Activated CD8-positive, alpha-beta T cell treated with anti-CD3 and anti-CD28 coated beads for 36 hours (primary cell): ENCODE results near the gene GARIN5B. TPM values are rescaled to one million over a fixed set of nuclear protein-coding genes. Genes with fewer than 3 reads are reported as not detected.

Source experiments
- ATAC-seq: fragments of 200-7000 bp; cut with Tn5 transposase; one replicate; pipeline ENCODE4 v1.10.0; 2021; ENCODE audit warnings: mild to moderate bottlenecking, moderate library complexity
- CTCF ChIA-PET: fragments of 350-600 bp; sonication (Branson Sonifier 250); formaldehyde crosslinking; loops from one replicate; lab custom pipeline; 2021; ENCODE audit warnings: antibody characterized with exemption; lab: Charles Lee
- POLR2A ChIA-PET: fragments of 350-600 bp; sonication (Branson Sonifier 250); formaldehyde crosslinking; loops from one replicate; lab custom pipeline; 2021; ENCODE audit warnings: antibody characterized with exemption; lab: Charles Lee
- DNase-seq: peaks from one replicate; pipeline ENCODE4 v3.0.0-alpha.2; 2020
- H3K27ac Mint-ChIP-seq: one replicate; pipeline ENCODE4 v1.8.0; 2021; ENCODE audit warnings: mild to moderate bottlenecking, mixed read lengths
- H3K27me3 Mint-ChIP-seq: one replicate; pipeline ENCODE4 v1.8.0; 2021; ENCODE audit warnings: mixed read lengths
- H3K36me3 Mint-ChIP-seq: one replicate; pipeline ENCODE4 v1.8.0; 2021; ENCODE audit warnings: low read depth, mixed read lengths
- H3K4me1 Mint-ChIP-seq: one replicate; pipeline ENCODE4 v1.8.0; 2021; ENCODE audit warnings: low read depth, mixed read lengths
- H3K4me3 Mint-ChIP-seq: one replicate; pipeline ENCODE4 v1.8.0; 2021; ENCODE audit warnings: mild to moderate bottlenecking, moderate library complexity, mixed read lengths
- H3K9me3 Mint-ChIP-seq: one replicate; pipeline ENCODE4 v1.8.0; 2021; ENCODE audit warnings: mixed read lengths
- intact Hi-C: fragments of 100-400 bp; cut with micrococcal nuclease; formaldehyde crosslinking; loops from one replicate; pipeline ENCODE4 v1.10.0; 2022
- total RNA-seq, 2 experiments: library from RNA; stranded (reverse); gene quantifications; one replicate each; pipeline ENCODE4 v1.2.3, GENCODE V29; 2021
- TF ChIP-seq, protein P1 (sequence below): fragments of 200-600 bp; IDR thresholded peaks from one replicate; pipeline ENCODE4 v1.8.0; 2022; ENCODE audit warnings: antibody characterized with exemption, mild to moderate bottlenecking

Gene GARIN5B
- total RNA-seq, 2 experiments from 2014 or later: not detected

DNA sequence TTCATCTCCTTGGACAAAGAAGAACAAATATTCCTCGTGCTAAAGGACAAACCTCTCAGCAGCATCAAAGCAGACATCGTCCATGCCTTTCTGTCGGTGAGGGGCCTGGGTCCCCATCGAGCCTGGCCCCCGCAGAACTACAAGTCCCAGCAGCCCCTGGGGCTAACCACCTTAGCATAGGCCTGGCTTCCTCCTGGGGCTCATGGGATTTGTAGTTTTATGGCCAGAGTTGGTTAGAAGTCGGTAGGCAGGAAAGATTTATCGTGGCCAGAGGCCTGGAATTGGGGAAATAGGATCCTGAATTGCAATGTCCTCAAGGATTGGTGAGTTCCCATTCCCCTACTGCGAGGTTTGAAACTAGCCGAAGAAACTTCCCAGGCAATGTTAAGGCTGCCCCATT lies 57.6 kb downstream of the GARIN5B start:
- no peak overlapping the region for H3K27ac Mint-ChIP-seq
- CTCF ChIA-PET: interaction anchor here (1.1 kb wide), 1 partner anchor 34 kb away, joined by 3 read pairs; the partner anchor contains the start of gene KMT5C
- intact Hi-C loops: no loop called here

GRCh38 chr19:55304980-55305379 lies 58.1 kb downstream of the GARIN5B start:
- ATAC-seq: no peak
- Mint-ChIP-seq H3K36me3 (peaks cover 2% of the 10 kb centered on the region), H3K27me3 (no peaks in the 10 kb centered on the region), H3K4me1 (peaks cover 8% of the 10 kb centered on the region), H3K9me3 (no peaks in the 10 kb centered on the region), H3K27ac (no peak overlapping the region), H3K4me3 (no peak overlapping the region)
- TF ChIP-seq, protein P1, sequence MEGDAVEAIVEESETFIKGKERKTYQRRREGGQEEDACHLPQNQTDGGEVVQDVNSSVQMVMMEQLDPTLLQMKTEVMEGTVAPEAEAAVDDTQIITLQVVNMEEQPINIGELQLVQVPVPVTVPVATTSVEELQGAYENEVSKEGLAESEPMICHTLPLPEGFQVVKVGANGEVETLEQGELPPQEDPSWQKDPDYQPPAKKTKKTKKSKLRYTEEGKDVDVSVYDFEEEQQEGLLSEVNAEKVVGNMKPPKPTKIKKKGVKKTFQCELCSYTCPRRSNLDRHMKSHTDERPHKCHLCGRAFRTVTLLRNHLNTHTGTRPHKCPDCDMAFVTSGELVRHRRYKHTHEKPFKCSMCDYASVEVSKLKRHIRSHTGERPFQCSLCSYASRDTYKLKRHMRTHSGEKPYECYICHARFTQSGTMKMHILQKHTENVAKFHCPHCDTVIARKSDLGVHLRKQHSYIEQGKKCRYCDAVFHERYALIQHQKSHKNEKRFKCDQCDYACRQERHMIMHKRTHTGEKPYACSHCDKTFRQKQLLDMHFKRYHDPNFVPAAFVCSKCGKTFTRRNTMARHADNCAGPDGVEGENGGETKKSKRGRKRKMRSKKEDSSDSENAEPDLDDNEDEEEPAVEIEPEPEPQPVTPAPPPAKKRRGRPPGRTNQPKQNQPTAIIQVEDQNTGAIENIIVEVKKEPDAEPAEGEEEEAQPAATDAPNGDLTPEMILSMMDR: no peak
- ChIA-PET CTCF (no interaction called here), POLR2A (interaction anchor here (0.8 to 1.0 kb wide), 2 partner anchors 33 to 79 kb away, joined by 3 read pairs; partner anchors contain the start of gene TMEM238)
- intact Hi-C loops: loop anchor here (5.0 kb wide), 1 partner anchor 77 kb away; the partner anchor contains the start of gene TMEM238
- no peak for DNase-seq

More for the DNA sequence above, 57.6 kb downstream of the GARIN5B start:
- Mint-ChIP-seq H3K9me3 (no peaks in the 10 kb centered on the region), H3K4me3 (no peak overlapping the region), H3K4me1 (peaks cover 8% of the 10 kb centered on the region), H3K27me3 (no peaks in the 10 kb centered on the region), H3K36me3 (peaks cover 2% of the 10 kb centered on the region)
- POLR2A ChIA-PET: no interaction called here
- peak; percentile 75 for DNase-seq
- peak; percentile 63 for ATAC-seq
- TF ChIP-seq, protein P1: no peak

Other genes starting within 250 kb of the GARIN5B start
- gene PPP1R12C, start 245.6 kb downstream of the GARIN5B start, total RNA-seq: 10 to 100 TPM; 55.4 to 55.8 TPM
- gene TNNT1, start 214.1 kb downstream of the GARIN5B start, total RNA-seq: not detected
- gene TNNI3, start 205.5 kb downstream of the GARIN5B start, total RNA-seq: not detected
- gene DNAAF3, start 196.6 kb downstream of the GARIN5B start, total RNA-seq: not detected
- gene SYT5, start 183.0 kb downstream of the GARIN5B start, total RNA-seq: not detected
- not detected for gene PTPRH, start 153.8 kb downstream of the GARIN5B start, total RNA-seq
- gene TMEM86B, start 134.5 kb downstream of the GARIN5B start, total RNA-seq: 1 to 10 TPM; 5.8 to 6.2 TPM
- 100 to 1,000 TPM; 197 to 207 TPM for gene PPP6R1, start 104.2 kb downstream of the GARIN5B start, total RNA-seq
- gene HSPBP1, start 83.2 kb downstream of the GARIN5B start, total RNA-seq: 10 to 100 TPM; 46.4 to 47.1 TPM
- gene BRSK1, start 79.3 kb downstream of the GARIN5B start, total RNA-seq: 1 to 10 TPM; 5.1 to 5.8 TPM
- not detected for gene TMEM150B, start 37.9 kb downstream of the GARIN5B start, total RNA-seq
- 10 to 100 TPM; 32.6 to 33.1 TPM for gene KMT5C, start 23.4 kb downstream of the GARIN5B start, total RNA-seq
- not detected for gene COX6B2, start 8.5 kb downstream of the GARIN5B start, total RNA-seq
- gene IL11, start 7.2 kb upstream of the GARIN5B start, total RNA-seq: under 1 TPM in 1 of 2 experiments, not detected in 1; 0.18 TPM
- gene TMEM190, start 13.6 kb upstream of the GARIN5B start, total RNA-seq: not detected
- gene TMEM238, start 21.0 kb upstream of the GARIN5B start, total RNA-seq: 10 to 100 TPM in 1 of 2 experiments, 1 to 10 TPM in 1; 9.4 to 10.6 TPM
- 1,000 to 10,000 TPM; 3,001 to 3,058 TPM for gene RPL28, start 22.7 kb upstream of the GARIN5B start, total RNA-seq
- gene UBE2S, start 44.5 kb upstream of the GARIN5B start, total RNA-seq: 100 to 1,000 TPM; 229 to 241 TPM
- not detected for gene SHISA7, start 80.0 kb upstream of the GARIN5B start, total RNA-seq
- 10 to 100 TPM; 29.0 to 29.3 TPM for gene ISOC2, start 98.4 kb upstream of the GARIN5B start, total RNA-seq
- gene C19orf85, start 101.5 kb upstream of the GARIN5B start, total RNA-seq: not detected
- gene ZNF628, start 113.4 kb upstream of the GARIN5B start, total RNA-seq: 1 to 10 TPM; 8.4 to 8.6 TPM
- 10 to 100 TPM; 18.9 to 19.9 TPM for gene NAT14, start 121.9 kb upstream of the GARIN5B start, total RNA-seq
- under 1 TPM; 0.67 to 0.70 TPM for gene SSC5D, start 125.2 kb upstream of the GARIN5B start, total RNA-seq
- gene SBK2, start 173.9 kb upstream of the GARIN5B start, total RNA-seq: not detected
- not detected for gene SBK3, start 182.3 kb upstream of the GARIN5B start, total RNA-seq
- gene ZNF579, start 217.6 kb upstream of the GARIN5B start, total RNA-seq: 1 to 10 TPM; 7.2 TPM
- gene FIZ1, start 236.3 kb upstream of the GARIN5B start, total RNA-seq: 10 to 100 TPM; 11.4 to 13.2 TPM
- gene ZNF524, start 237.0 kb upstream of the GARIN5B start, total RNA-seq: 10 to 100 TPM; 11.0 to 12.3 TPM
- 10 to 100 TPM; 10.6 to 11.7 TPM for gene ZNF865, start 242.4 kb upstream of the GARIN5B start, total RNA-seq